ENCODE results near the gene APOBEC3B.
"Not testable (repeated sequence)": the region's sequence is repeated elsewhere in the genome, so short reads cannot be mapped to it uniquely, and the experiment has no call there.

Gene APOBEC3B

DNA sequence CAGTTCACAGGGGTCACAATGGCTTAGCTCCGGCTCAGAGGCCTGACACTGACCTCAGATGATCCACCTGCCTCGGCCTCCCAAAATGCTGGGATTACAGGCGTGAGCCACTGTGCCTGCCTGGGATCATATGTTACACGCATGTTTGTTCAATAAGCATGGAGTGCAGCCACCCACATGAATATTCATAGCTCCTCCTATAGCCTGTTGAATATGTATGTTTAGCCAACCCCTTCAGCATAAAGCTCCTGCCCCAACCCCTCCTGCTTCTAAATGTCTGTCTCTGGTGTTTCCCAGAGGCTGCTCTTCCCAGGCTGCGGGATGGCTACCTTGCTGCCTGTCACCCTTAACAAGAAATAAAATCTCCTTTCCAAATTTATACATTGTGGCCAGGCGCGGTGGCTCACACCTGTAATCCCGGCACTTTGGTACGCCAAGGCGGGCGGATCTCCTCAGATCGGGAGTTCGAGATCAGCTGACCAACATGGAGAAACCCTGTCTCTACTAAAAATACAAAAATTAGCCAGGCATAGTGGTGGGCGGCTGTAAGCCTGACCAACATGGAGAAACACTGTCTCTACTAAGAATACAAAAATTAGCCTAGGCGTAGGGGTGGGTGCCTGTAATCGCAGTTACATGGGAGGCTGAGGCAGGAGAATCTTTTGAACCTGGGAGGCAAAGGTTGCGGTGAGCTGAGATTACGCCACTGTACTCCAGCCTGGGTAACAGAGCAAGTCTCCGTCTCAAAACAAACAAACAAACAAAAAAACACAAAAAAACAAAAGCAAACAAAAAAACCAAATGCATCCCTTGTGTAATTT lies 57.4 kb downstream of the APOBEC3B start:
- no peak for DNase-seq

DNA sequence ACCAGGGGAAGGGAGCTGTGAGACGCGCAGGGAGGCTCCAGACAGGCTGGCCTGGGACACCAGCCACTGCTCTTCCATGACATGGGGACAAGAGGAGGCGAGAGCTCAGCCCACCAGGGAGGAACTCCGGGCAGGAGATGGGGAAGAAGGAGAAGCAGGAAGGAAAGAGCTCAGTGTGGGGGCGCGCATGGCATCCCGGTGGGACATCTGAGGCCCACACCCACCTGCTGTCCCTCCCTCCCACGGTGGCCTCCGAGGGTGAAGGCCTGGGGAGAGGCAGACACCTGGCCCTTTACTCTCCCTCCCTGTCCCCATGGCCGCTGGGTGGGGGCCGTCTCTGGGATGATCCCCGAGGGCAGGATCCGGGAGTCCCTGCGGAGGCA lies 58.0 kb downstream of the APOBEC3B start:
- DNase-seq, result not testable (repeated sequence)

DNA sequence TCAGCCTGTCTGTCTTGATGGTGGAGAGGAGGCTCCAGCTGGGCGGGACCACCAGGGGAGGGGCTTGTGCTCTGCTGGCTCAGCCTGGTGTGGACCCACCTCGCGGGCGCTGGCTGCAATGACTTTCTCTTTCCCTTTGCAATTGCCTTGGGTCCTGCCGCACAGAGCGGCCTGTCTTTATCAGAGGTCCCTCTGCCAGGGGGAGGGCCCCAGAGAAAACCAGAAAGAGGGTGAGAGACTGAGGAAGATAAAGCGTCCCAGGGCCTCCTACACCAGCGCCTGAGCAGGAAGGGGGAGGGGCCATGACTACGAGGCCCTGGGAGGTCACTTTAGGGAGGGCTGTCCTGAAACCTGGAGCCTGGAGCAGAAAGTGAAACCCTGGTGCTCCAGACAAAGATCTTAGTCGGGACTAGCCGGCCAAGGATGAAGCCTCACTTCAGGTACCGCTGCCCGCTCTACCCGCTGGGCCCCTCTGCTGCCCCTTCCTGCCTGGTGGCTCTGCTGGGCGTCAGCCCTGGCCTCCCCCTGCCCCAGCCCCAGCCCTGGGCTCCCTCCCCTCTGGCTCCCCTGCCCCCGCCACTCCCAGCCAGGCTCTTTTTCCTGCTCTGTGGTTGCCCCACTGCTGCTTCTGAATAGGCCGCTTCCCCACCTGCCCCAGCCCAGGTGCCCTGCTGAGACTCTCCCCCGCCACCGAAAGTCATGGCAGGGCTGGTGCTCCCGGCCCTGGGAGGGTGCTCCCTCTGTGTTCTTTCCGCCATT lies 58.6 kb downstream of the APOBEC3B start, which contains the start of gene APOBEC3F:
TSS of gene APOBEC3F (plus strand) at position 327 of the 759 bp plus-strand sequence. CDS start at position 424, 97 bp downstream.
- peak; percentile 76 for DNase-seq

DNA sequence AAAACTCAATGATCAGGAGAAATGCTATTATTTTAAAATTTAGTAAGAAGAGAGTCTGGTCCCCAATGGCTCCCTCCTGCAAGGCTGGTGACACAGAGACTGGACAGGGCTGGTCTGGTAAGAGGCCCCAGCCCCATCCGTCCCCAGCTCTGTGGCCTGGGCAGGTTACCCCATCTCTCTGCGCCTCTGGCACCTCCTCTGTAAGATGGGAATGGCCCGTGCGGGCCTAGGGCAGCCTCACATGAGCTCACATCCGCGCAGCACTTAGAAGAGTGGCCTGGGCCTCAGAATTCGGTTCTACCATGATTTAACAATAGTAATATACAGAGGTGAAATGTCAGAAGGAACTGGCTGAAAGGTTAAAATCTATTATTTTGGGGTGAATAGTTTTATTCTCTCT lies 59.8 kb downstream of the APOBEC3B start:
- no peak for DNase-seq
